ENCODE measurements around the gene LNPEP. TPM values are rescaled to one million over a fixed set of nuclear protein-coding genes. Genes with fewer than 3 reads are reported as not detected.

Gene LNPEP
- total RNA-seq, 1 donor from 2014 or later = 31.4 TPM

GRCh38 chr5:97019435-97020117 lies 83.7 kb downstream of the LNPEP start:
- no peak overlapping the region for H3K4me3 Mint-ChIP-seq (ENCODE audit: unreplicated experiment)
- DNase-seq (ENCODE audit: low spot score) = no peak
- peaks cover 20% of the 10 kb centered on the region for H3K36me3 Mint-ChIP-seq (ENCODE audit: low read depth)
- peak overlapping the region; percentile 14 for H3K27ac Mint-ChIP-seq (ENCODE audit: unreplicated experiment)
- no peaks in the 10 kb centered on the region for H3K9me3 Mint-ChIP-seq (ENCODE audit: low read depth)
- no peaks in the 10 kb centered on the region for H3K27me3 Mint-ChIP-seq (ENCODE audit: low read depth)
- peaks cover 9% of the 10 kb centered on the region for H3K4me1 Mint-ChIP-seq (ENCODE audit: low read depth)
- no peak for TF ChIP-seq CTCF (IDR thresholded peaks at IDR 0.05)

GRCh38 chr5:97021416-97021815 lies 85.5 kb downstream of the LNPEP start:
- H3K36me3 Mint-ChIP-seq (ENCODE audit: low read depth) = peaks cover 17% of the 10 kb centered on the region
- no peak for TF ChIP-seq CTCF (IDR thresholded peaks at IDR 0.05)

GRCh38 chr5:97022898-97023297 lies 87.0 kb downstream of the LNPEP start:
- TF ChIP-seq CTCF (IDR thresholded peaks at IDR 0.05) = no peak
- no peaks in the 10 kb centered on the region for H3K27me3 Mint-ChIP-seq (ENCODE audit: low read depth)
- H3K4me3 Mint-ChIP-seq (ENCODE audit: unreplicated experiment) = no peak overlapping the region
- H3K4me1 Mint-ChIP-seq (ENCODE audit: low read depth) = peaks cover 7% of the 10 kb centered on the region
- no peak for DNase-seq (ENCODE audit: low spot score)
- no peaks in the 10 kb centered on the region for H3K9me3 Mint-ChIP-seq (ENCODE audit: low read depth)
- H3K36me3 Mint-ChIP-seq (ENCODE audit: low read depth) = peaks cover 21% of the 10 kb centered on the region
- no peak overlapping the region for H3K27ac Mint-ChIP-seq (ENCODE audit: unreplicated experiment)

More at GRCh38 chr5:97021416-97021815, 85.5 kb downstream of the LNPEP start:
- Mint-ChIP-seq H3K9me3 (ENCODE audit: low read depth) (no peaks in the 10 kb centered on the region), H3K4me1 (ENCODE audit: low read depth) (peaks cover 7% of the 10 kb centered on the region), H3K27me3 (ENCODE audit: low read depth) (no peaks in the 10 kb centered on the region), H3K4me3 (ENCODE audit: unreplicated experiment) (no peak overlapping the region), H3K27ac (ENCODE audit: unreplicated experiment) (no peak overlapping the region)
- no peak for DNase-seq (ENCODE audit: low spot score)

GRCh38 chr5:97026721-97027120 lies 90.8 kb downstream of the LNPEP start:
- no peak overlapping the region for H3K27ac Mint-ChIP-seq (ENCODE audit: unreplicated experiment)
- H3K4me3 Mint-ChIP-seq (ENCODE audit: unreplicated experiment) = no peak overlapping the region
- no peaks in the 10 kb centered on the region for H3K9me3 Mint-ChIP-seq (ENCODE audit: low read depth)
- peaks cover 37% of the 10 kb centered on the region for H3K36me3 Mint-ChIP-seq (ENCODE audit: low read depth)
- no peak for DNase-seq (ENCODE audit: low spot score)
- no peak for TF ChIP-seq CTCF (IDR thresholded peaks at IDR 0.05)
- H3K4me1 Mint-ChIP-seq (ENCODE audit: low read depth) = no peaks in the 10 kb centered on the region
- H3K27me3 Mint-ChIP-seq (ENCODE audit: low read depth) = no peaks in the 10 kb centered on the region

GRCh38 chr5:97037819-97038218 lies 101.9 kb downstream of the LNPEP start:
- Mint-ChIP-seq H3K4me1 (ENCODE audit: low read depth) (no peaks in the 10 kb centered on the region), H3K4me3 (ENCODE audit: unreplicated experiment) (no peak overlapping the region), H3K27ac (ENCODE audit: unreplicated experiment) (no peak overlapping the region), H3K36me3 (ENCODE audit: low read depth) (peaks cover 2% of the 10 kb centered on the region), H3K9me3 (ENCODE audit: low read depth) (no peaks in the 10 kb centered on the region), H3K27me3 (ENCODE audit: low read depth) (no peaks in the 10 kb centered on the region)
- no peak for DNase-seq (ENCODE audit: low spot score)
- no peak for TF ChIP-seq CTCF (IDR thresholded peaks at IDR 0.05)
